H9 (cell line): Measurements from ENCODE around the gene LRRC71. TPM values are rescaled to one million over a fixed set of nuclear protein-coding genes. Genes with fewer than 3 reads are reported as not detected.

Experiments
- DNase-seq: peaks from one replicate; pipeline ENCODE4 v3.0.0-alpha.2; 2017
- H2AFZ ChIP-seq: one replicate; pipeline ENCODE4 v1.6.1; 2013; ENCODE audit warnings: mild to moderate bottlenecking, low read length, control low read depth, moderate library complexity
- H2AK5ac ChIP-seq: 2 replicates; pipeline ENCODE4 v1.6.1; 2013; ENCODE audit warnings: low read length, control low read depth, mixed read lengths; ENCODE audit not compliant: insufficient read length
- H2BK120ac ChIP-seq: one replicate; pipeline ENCODE4 v1.6.1; 2013; ENCODE audit warnings: low read depth, mild to moderate bottlenecking, low read length, control low read depth, inconsistent platforms; ENCODE audit not compliant: poor library complexity, severe bottlenecking
- H2BK12ac ChIP-seq: 2 replicates; pipeline ENCODE4 v1.6.1; 2013; ENCODE audit warnings: low read length, control low read depth, mixed read lengths, low read depth; ENCODE audit not compliant: insufficient read length
- H2BK15ac ChIP-seq: 2 replicates; pipeline ENCODE4 v1.6.1; 2013; ENCODE audit warnings: low read depth, low read length, control low read depth
- H2BK20ac ChIP-seq: one replicate; pipeline ENCODE4 v1.6.1; 2013; ENCODE audit warnings: low read depth, mild to moderate bottlenecking, low read length, control low read depth, inconsistent platforms; ENCODE audit not compliant: poor library complexity, severe bottlenecking
- H2BK5ac ChIP-seq: 2 replicates; pipeline ENCODE4 v1.6.1; 2013; ENCODE audit warnings: low read length, control low read depth, mixed read lengths; ENCODE audit not compliant: insufficient read length
- H3K14ac ChIP-seq: 2 replicates; pipeline ENCODE4 v1.6.1; 2013; ENCODE audit warnings: low read length, control low read depth; ENCODE audit not compliant: insufficient read depth
- H3K18ac ChIP-seq: 2 replicates; pipeline ENCODE4 v1.6.1; 2013; ENCODE audit warnings: low read depth, mild to moderate bottlenecking, mixed read lengths, low read length, control low read depth; ENCODE audit not compliant: insufficient read length
- H3K23ac ChIP-seq: 2 replicates; pipeline ENCODE4 v1.6.1; 2013; ENCODE audit warnings: low read length, control low read depth, mixed read lengths, low read depth; ENCODE audit not compliant: insufficient read length
- H3K23me2 ChIP-seq: 2 replicates; pipeline ENCODE4 v1.6.1; 2013; ENCODE audit warnings: low read depth, mild to moderate bottlenecking, mixed read lengths, low read length, control low read depth; ENCODE audit not compliant: insufficient read length, poor library complexity, severe bottlenecking
- H3K27ac ChIP-seq: 2 replicates; pipeline ENCODE4 v1.5.1; 2013; ENCODE audit warnings: low read length, control low read depth, mixed read lengths, low read depth; ENCODE audit not compliant: insufficient read length
- H3K27me3 ChIP-seq: 2 replicates; pipeline ENCODE4 v1.6.1; 2013; ENCODE audit warnings: low read length, control low read depth, inconsistent platforms; ENCODE audit not compliant: insufficient read depth
- H3K4ac ChIP-seq: 2 replicates; pipeline ENCODE4 v1.6.1; 2013; ENCODE audit warnings: low read depth, mild to moderate bottlenecking, control low read depth, inconsistent platforms, low read length, moderate library complexity
- H3K4me1 ChIP-seq: 2 replicates; pipeline ENCODE4 v1.6.1; 2013; ENCODE audit warnings: low read length, control low read depth, inconsistent platforms; ENCODE audit not compliant: insufficient read depth
- H3K4me2 ChIP-seq: 2 replicates; pipeline ENCODE4 v1.6.1; 2013; ENCODE audit warnings: low read length, control low read depth, mixed read lengths; ENCODE audit not compliant: insufficient read length, insufficient read depth
- H3K56ac ChIP-seq: 2 replicates; pipeline ENCODE4 v1.6.1; 2013; ENCODE audit warnings: low read depth, mild to moderate bottlenecking, mixed read lengths, low read length, control low read depth; ENCODE audit not compliant: insufficient read length
- H3K79me1 ChIP-seq: 2 replicates; pipeline ENCODE4 v1.6.1; 2013; ENCODE audit warnings: low read depth, mild to moderate bottlenecking, moderate library complexity, low read length, control low read depth, inconsistent platforms; ENCODE audit not compliant: insufficient read depth, poor library complexity, severe bottlenecking
- H3K79me2 ChIP-seq: 2 replicates; pipeline ENCODE4 v1.6.1; 2013; ENCODE audit warnings: low read length, control low read depth, inconsistent platforms; ENCODE audit not compliant: insufficient read depth
- H3K9ac ChIP-seq: 2 replicates; pipeline ENCODE4 v1.6.1; 2013; ENCODE audit warnings: low read length, control low read depth, mixed read lengths; ENCODE audit not compliant: insufficient read length; ENCODE audit errors: extremely low read depth
- H3K9me3 ChIP-seq: one replicate; pipeline ENCODE4 v1.6.1; 2013; ENCODE audit warnings: low read depth, low read length, inconsistent platforms; ENCODE audit not compliant: control insufficient read depth
- H3T11ph ChIP-seq: one replicate; pipeline ENCODE4 v1.6.1; 2013; ENCODE audit warnings: mild to moderate bottlenecking, low read length, control low read depth, inconsistent platforms
- H4K20me1 ChIP-seq: one replicate; pipeline ENCODE4 v1.6.1; 2013; ENCODE audit not compliant: control insufficient read depth, insufficient read length, insufficient read depth
- H4K5ac ChIP-seq: 2 replicates; pipeline ENCODE4 v1.6.1; 2013; ENCODE audit warnings: low read depth, mild to moderate bottlenecking, mixed read lengths, low read length, control low read depth; ENCODE audit not compliant: insufficient read length
- H4K8ac ChIP-seq: replicated peaks from 2 replicates; pipeline ENCODE4 v1.6.1; 2013; ENCODE audit warnings: low read length, control low read depth, mixed read lengths, low read depth; ENCODE audit not compliant: insufficient read length
- H4K91ac ChIP-seq: 2 replicates; pipeline ENCODE4 v1.6.1; 2013; ENCODE audit warnings: low read depth, mild to moderate bottlenecking, moderate library complexity, mixed read lengths, low read length, control low read depth; ENCODE audit not compliant: insufficient read length
- H3K27ac Mint-ChIP-seq, 3 experiments: 2 replicates in 2 of 3; 3 replicates in 1 of 3; pipeline ENCODE4 v1.8.0; 2020 to 2021; ENCODE audit warnings: mixed read lengths in 3 of 3, mild to moderate bottlenecking in 1 of 3, moderate library complexity in 1 of 3
- H3K27me3 Mint-ChIP-seq: 2 replicates; pipeline ENCODE4 v1.8.0; 2021; ENCODE audit warnings: low read depth, mild to moderate bottlenecking, moderate library complexity, mixed read lengths
- H3K36me3 Mint-ChIP-seq, 3 experiments: 2 replicates in 2 of 3; 3 replicates in 1 of 3; pipeline ENCODE4 v1.8.0; 2020 to 2021; ENCODE audit warnings: low read depth in 3 of 3, mixed read lengths in 3 of 3; ENCODE audit not compliant: insufficient read depth in 1 of 3
- H3K4me1 Mint-ChIP-seq, 2 experiments: 2 replicates each; pipeline ENCODE4 v1.8.0; 2020; ENCODE audit warnings: mixed read lengths in 2 of 2
- H3K4me3 Mint-ChIP-seq, 2 experiments: 2 replicates in 1 of 2; 3 replicates in 1 of 2; pipeline ENCODE4 v1.8.0; 2020 to 2021; ENCODE audit warnings: mild to moderate bottlenecking in 2 of 2, mixed read lengths in 2 of 2, moderate library complexity in 1 of 2
- H3K9me3 Mint-ChIP-seq, 2 experiments: 2 replicates in 1 of 2; 3 replicates in 1 of 2; pipeline ENCODE4 v1.8.0; 2020; ENCODE audit warnings: mild to moderate bottlenecking in 2 of 2, mixed read lengths in 2 of 2, moderate library complexity in 1 of 2
- CTCF ChIP-seq: fragments of 200-600 bp; sonication (generic); conservative IDR thresholded peaks from 3 replicates; pipeline ENCODE4 v1.8.0; 2021; ENCODE audit warnings: antibody characterized with exemption, mild to moderate bottlenecking
- WGBS: extraction: QIAGEN DNeasy Blood & Tissue Kit; methylation state at CpG from one replicate; pipeline ENCODE4 v1.1.7; 2013; ENCODE audit warnings: missing lambda C conversion rate, low lambda C conversion rate, mixed read lengths; ENCODE audit not compliant: insufficient read length; ENCODE audit errors: extremely low coverage; 5-methylcytosine and 5-hydroxymethylcytosine counted together
- total RNA-seq: library from RNA; stranded (reverse); gene quantifications from 2 replicates; pipeline ENCODE4 v1.2.1, GENCODE V29; 2021

Gene LRRC71
- total RNA-seq, 1 experiment from 2014 or later: not detected

GRCh38 chr1:156936721-156937220 lies 16.3 kb downstream of the LRRC71 start:
- peak overlapping the region in 1 of 3 experiments; percentile 70; a peak in 3 of 7 replicates for H3K27ac Mint-ChIP-seq
- Histone ChIP-seq H3K27me3 (no peaks in the 10 kb centered on the region), H3K79me1 (no peaks in the 10 kb centered on the region), H3K18ac (no peak overlapping the region), H2BK20ac (no peak overlapping the region), H3K9ac (no peak overlapping the region), H3K14ac (no peak overlapping the region), H3K27ac (no peak overlapping the region), H3K9me3 (no peaks in the 10 kb centered on the region), H3K4me2 (no peak overlapping the region), H2BK15ac (no peak overlapping the region), H3T11ph (no peak overlapping the region), H2BK12ac (no peak overlapping the region), H4K8ac (no peak overlapping the region), H3K56ac (no peak overlapping the region), H2AK5ac (no peak overlapping the region), H3K23me2 (no peaks in the 10 kb centered on the region), H3K4ac (no peak overlapping the region), H2BK120ac (no peak overlapping the region), H4K5ac (no peak overlapping the region), H2AFZ (no peak overlapping the region), H3K79me2 (no peaks in the 10 kb centered on the region), H4K20me1 (no peaks in the 10 kb centered on the region), H3K23ac (no peak overlapping the region), H3K4me1 (no peaks in the 10 kb centered on the region), H4K91ac (no peak overlapping the region), H2BK5ac (no peak overlapping the region)
- H3K4me1 Mint-ChIP-seq: peaks cover 23 to 33% of the 10 kb centered on the region in 2 experiments
- no peaks in the 10 kb centered on the region for H3K9me3 Mint-ChIP-seq
- no peaks in the 10 kb centered on the region; the same call in 1 of the 2 replicates for H3K27me3 Mint-ChIP-seq
- H3K4me3 Mint-ChIP-seq: no peak overlapping the region
- TF ChIP-seq CTCF: no peak
- no peak for DNase-seq
- no CpG with 5 or more reads among the region's 10 CpGs for WGBS
- peaks cover 17 to 62% (median 61%) of the 10 kb centered on the region in 3 experiments; a peak in 6 of 7 replicates for H3K36me3 Mint-ChIP-seq
